ENCODE data around the gene ATXN7L2.

ATXN7L2 gene

DNA sequence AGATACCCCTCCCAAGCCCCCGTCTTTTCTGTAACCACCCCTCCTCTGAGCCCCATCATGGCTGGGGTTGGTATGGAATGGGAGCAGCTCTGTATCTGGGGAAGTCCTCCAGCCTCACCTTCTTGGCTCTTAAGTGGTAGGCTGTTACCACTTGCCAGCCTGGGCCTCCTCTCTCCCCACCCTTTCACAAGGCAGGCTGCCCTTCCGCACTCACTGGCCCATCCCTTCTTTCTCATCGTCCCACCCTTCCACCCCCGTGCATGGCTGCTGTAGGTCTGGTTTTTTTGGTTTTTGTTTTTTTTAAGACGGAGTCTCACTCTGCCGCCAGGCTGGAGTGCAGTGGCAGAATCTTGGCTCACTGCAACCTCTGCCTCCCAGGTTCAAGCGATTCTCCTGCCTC lies 15.4 kb downstream of the ATXN7L2 start:
- no peak for DNase-seq

DNA sequence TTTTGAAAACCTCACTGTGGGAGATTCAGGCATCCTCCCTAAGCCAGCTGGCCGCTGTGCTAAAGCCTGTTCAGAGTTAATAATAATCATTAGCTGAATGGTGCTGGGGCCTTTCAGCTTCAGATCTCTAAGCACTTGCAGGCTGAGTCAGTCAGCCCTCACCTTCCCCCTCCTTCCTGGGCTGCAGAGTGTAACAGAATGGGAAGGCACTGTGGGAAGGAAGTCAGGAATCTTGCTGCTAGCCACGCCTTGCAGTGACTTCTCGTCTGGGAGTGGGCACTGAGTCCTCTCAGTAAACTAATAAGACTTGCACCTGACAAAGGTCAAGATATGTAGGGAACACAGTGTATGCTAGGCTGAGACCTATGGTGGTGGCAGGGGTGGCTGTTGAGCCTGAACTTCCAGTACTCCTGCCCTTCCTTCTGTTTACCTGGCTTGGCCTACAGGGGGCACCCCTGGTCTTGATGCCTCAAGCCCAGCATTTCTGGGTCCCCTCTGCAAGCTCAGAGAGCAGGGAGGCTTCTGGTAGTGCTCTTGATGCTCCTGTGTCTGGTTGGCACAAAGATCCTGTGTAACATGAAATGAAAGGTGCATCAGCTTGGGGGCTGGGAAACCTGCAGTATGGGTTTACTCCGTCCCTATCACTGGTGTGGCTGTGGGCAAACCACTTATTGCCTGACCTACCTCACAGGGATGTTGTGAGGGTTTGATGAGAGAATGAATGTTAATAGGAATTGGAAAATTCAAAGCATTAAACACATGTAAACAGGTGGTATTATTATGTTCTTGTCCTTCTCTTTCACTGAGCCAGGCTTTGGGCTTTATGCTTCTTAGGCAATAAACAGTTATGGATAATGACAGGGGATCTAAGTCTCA lies 16.2 kb downstream of the ATXN7L2 start:
- DNase-seq = peak; percentile 18 to 52

GRCh38 chr1:109500941-109501381 lies 17.3 kb downstream of the ATXN7L2 start:
- peak; percentile 24 to 33 for DNase-seq

- DNase-seq = peak; percentile 86 to 91
Observed at GRCh38 chr1:109501644-109502363, 18.1 kb downstream of the ATXN7L2 start.

DNA sequence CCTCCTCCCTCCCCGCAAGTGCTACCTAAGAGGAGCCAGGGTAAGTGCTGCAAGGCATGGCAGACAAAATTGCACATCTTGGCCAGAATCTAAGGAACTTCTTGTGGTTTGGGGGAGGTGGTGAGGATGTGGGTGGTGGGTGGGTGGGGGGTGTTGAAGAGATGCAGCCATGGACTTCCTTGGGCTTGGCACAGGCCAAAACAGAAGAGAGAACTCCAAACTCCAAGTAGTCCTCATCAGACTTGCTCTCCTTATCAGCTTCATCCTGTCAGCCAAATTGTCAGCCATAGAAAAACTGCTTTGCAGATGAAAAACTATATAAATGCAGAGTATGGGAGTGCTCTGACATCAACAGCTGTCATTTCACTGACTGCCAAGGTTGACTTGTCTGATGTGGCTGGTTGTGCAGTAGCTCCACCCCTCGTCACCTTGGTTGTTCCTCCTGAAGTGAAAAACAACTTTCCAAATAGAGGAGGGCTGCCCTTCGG lies 18.7 kb downstream of the ATXN7L2 start:
- no peak for DNase-seq

GRCh38 chr1:109503935-109504334 lies 20.2 kb downstream of the ATXN7L2 start:
- DNase-seq = no peak

GRCh38 chr1:109504974-109505373 lies 21.3 kb downstream of the ATXN7L2 start:
- no peak for DNase-seq

DNA sequence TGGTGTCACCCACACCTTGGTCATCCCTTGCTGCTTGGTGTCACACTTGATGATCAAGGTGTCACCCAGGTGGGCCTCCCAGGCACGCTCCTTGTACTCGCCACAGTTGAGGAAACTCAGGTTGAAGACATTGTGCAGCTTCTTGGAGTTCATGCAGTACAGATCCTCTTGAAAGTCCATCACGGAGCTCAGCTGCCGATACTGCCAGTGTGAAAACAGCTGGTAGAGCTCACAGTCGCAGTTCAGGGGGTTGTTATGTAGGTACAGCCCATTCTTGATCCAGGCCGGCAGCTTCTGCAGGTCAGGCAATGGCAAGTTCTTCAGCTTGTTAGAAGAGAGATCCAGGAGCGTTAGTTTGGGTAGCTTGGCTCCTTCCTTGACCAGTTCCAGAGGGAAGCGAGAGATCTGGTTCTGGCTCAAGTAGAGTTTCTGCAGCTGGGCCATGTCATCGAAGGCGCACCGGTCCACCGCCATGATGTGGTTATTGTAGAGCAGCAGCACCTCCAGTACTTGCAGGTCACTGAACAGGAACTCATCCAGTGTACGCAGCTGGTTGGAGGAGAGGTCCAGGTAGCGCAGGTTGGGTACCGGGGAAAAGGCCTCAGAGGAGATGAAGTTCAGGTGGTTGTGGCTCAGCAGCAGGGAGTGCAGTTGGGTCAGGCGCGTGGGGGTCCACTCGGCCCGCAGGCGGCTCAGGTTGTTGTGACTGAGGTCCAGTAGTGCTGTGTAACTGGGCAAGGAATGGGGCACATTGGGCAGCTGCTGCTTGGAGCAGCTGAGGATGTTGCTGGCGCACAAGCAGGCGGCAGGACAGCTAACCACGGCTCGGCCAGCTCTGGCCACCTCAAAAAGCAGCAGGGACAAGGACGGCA lies 24.5 kb downstream of the ATXN7L2 start:
- DNase-seq = no peak

- DNase-seq = no peak
Observed at GRCh38 chr1:109508873-109509175, 25.1 kb downstream of the ATXN7L2 start.

- DNase-seq = peak; percentile 33 to 44
Observed at GRCh38 chr1:109509176-109510134, 25.8 kb downstream of the ATXN7L2 start, which contains the start of gene AMIGO1. AMIGO1 (minus strand) TSS chr1:109509727; CDS start chr1:109508912, 815 bp downstream.

GRCh38 chr1:109513110-109513710 lies 29.5 kb downstream of the ATXN7L2 start:
- DNase-seq = no peak

DNA sequence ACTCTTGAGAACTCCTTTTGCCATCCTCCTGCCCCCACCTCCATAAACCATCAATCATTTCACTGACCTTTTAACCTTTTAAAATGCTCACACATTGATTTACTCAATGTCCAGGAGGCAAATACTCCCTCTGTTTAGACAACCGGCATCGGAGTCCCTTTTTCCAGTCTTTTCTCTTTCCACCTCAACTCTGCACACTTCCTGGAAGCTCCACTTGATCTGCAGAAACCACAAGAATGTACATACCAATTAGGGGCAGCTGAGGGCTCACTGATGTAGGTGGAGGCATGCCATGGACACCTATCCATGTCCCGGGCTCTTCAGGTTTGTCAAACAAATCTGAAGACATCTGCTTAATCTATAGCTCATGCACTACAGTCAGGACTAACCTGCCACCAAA lies 31.1 kb downstream of the ATXN7L2 start:
- DNase-seq = no peak

DNA sequence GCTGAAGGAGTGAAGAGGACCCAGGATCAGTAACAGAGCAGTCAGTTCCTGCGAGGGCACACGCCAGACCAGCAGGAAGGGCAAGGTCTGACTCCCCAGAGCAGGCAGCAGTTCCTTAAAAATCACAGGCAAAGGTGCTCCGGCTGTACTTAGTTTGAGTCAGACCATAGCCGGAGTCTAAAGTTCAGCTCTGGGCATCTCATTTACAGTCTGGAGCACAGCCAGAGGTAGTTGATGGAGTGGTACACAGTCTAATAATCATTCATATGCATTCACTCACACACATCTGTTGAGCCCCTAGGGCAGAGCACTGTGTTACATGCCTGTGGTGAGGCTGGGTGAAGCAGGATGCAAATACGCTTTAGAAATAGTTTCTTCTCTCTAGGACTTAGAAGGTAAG lies 33.2 kb downstream of the ATXN7L2 start:
- no peak for DNase-seq

DNA sequence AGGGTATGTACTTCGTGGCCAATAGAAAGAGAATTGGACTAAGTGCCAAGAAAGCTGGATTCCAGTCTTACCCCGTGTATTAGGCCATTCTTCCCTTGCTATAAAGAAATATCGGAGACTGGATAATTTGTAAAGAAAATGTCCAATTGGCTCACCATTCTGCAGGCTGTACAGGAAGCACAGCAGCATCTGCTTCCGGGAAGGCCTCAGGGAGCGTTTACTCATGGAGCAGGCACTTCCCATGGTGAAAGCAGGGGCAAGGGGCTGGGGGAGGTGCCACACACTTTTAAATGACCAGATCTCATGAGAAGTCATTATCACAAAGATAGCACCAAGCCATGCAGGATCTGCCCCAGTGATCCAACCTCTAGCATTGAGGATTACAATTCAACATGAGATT lies 33.6 kb downstream of the ATXN7L2 start:
- no peak for DNase-seq

GRCh38 chr1:109521002-109521951 lies 37.6 kb downstream of the ATXN7L2 start:
- DNase-seq = no peak

- no peak for DNase-seq
Observed at GRCh38 chr1:109522026-109522425, 38.3 kb downstream of the ATXN7L2 start.

DNA sequence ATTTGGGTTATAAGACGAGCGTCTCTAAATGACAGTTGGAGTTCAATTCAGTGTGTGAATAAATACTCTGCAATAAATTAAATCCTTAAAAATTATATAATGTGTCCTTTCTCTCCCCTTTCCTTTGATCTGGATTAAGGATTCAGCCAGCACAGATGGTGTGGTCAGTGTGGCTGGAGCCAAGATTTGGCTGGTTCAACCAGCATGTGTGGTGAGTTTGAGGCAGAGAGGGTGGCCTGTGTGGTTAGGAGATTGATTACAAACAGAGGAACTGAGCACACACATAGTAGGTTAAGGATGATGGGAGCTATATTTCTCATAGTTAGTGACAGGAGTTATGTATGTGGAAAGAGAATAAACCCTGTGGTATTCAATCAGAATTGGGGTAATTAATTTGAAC lies 40.0 kb downstream of the ATXN7L2 start:
- no peak for DNase-seq

DNA sequence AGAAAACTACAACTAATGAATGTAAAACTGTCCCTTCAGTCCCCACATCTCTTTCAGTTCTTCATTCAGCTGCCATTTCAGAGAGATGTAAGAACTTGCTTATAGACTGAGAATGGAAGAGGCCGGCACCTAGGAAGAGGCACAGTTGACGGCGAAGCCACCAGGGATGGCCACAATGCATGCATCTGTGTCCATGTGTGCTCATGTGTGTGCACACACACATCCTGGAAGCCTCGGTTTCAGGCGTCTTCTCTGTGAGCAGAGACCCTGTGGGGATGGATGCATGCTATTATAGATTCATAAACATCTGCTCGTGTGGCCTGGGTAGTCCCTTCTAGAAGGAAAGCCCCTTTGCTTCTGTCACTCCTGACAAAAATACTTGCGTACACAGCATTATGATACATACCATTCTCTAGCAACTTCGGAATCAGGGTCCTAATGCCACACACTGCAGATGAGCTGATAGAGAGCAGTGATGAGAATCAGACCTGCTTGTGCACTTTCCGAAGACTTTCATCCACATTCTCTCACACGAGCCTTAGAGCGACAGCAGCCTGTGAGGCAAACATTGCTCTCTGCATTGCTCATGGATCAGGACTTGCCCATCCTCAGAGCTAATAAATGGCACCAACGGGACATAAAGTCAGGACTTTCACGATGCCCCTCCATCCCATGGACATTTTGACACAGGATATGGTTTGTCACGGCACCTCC lies 43.5 kb downstream of the ATXN7L2 start:
- DNase-seq = no peak

All from inflammatory macrophage (primary cell).